Natural killer cell (primary cell): ENCODE measurements around the gene GUCY2C. TPM values are rescaled to one million over a fixed set of nuclear protein-coding genes. Genes with fewer than 3 reads are reported as not detected.
"Not testable (repeated sequence)": the region's sequence is repeated elsewhere in the genome, so short reads cannot be mapped to it uniquely, and the experiment has no call there.

Source experiments
- ATAC-seq, 3 donors: fragments of 150-1000 bp in 2 of 3; fragments of 200-7000 bp in 1 of 3; cut with Tn5 transposase; 1 replicate in 1 of 3; 2 replicates in 2 of 3; pipeline ENCODE4 v1.10.0; 2021; ENCODE audit warnings: mild to moderate bottlenecking in 2 of 3, moderate library complexity in 2 of 3
- DNase-seq, 2 donors: peaks; one replicate each; pipeline versions ENCODE4 v3.0.0 to v3.0.0-alpha.2; 2013 to 2021; ENCODE audit warnings: mixed read lengths in 1 of 2
- H3K27ac ChIP-seq: one replicate; pipeline ENCODE4 v1.5.1; 2013; ENCODE audit warnings: mild to moderate bottlenecking, low read length
- H3K27me3 ChIP-seq: one replicate; pipeline ENCODE4 v1.6.1; 2013; ENCODE audit warnings: low read length; ENCODE audit not compliant: control insufficient read depth, insufficient read depth
- H3K36me3 ChIP-seq: one replicate; pipeline ENCODE4 v1.6.1; 2013; ENCODE audit warnings: low read length; ENCODE audit not compliant: control insufficient read depth, insufficient read depth
- H3K4me1 ChIP-seq: one replicate; pipeline ENCODE4 v1.6.1; 2013; ENCODE audit warnings: low read length; ENCODE audit not compliant: control insufficient read depth, insufficient read depth
- H3K4me3 ChIP-seq: one replicate; pipeline ENCODE4 v1.5.1; 2013; ENCODE audit warnings: low read length
- H3K9me3 ChIP-seq: one replicate; pipeline ENCODE4 v1.6.1; 2013; ENCODE audit warnings: low read length; ENCODE audit not compliant: control insufficient read depth, insufficient read depth
- H3K27ac Mint-ChIP-seq, 2 donors: one replicate each; pipeline ENCODE4 v1.8.0; 2022; ENCODE audit warnings: mild to moderate bottlenecking in 2 of 2, mixed read lengths in 2 of 2, moderate library complexity in 1 of 2
- H3K27me3 Mint-ChIP-seq, 2 donors: one replicate each; pipeline ENCODE4 v1.8.0; 2022; ENCODE audit warnings: low read depth in 2 of 2, mixed read lengths in 2 of 2
- H3K36me3 Mint-ChIP-seq: one replicate; pipeline ENCODE4 v1.8.0; 2022; ENCODE audit warnings: mixed read lengths
- H3K4me1 Mint-ChIP-seq, 2 donors: one replicate each; pipeline ENCODE4 v1.8.0; 2022; ENCODE audit warnings: mixed read lengths in 2 of 2
- H3K4me3 Mint-ChIP-seq: one replicate; pipeline ENCODE4 v1.8.0; 2022; ENCODE audit warnings: mild to moderate bottlenecking, moderate library complexity, mixed read lengths
- H3K9me3 Mint-ChIP-seq, 2 donors: one replicate each; pipeline ENCODE4 v1.8.0; 2022; ENCODE audit warnings: mixed read lengths in 2 of 2
- CTCF ChIP-seq: fragments of 200-600 bp; IDR thresholded peaks from one replicate; pipeline ENCODE4 v1.8.0; 2022; ENCODE audit warnings: antibody characterized with exemption
- WGBS: methylation state at CpG from one replicate; pipeline ENCODE4 v1.1.7; 2013; ENCODE audit warnings: missing lambda C conversion rate; ENCODE audit not compliant: insufficient coverage; 5-methylcytosine and 5-hydroxymethylcytosine counted together
- intact Hi-C: fragments of 100-400 bp; cut with micrococcal nuclease; formaldehyde crosslinking; loops from one replicate; pipeline ENCODE4 v1.14.2; 2022
- total RNA-seq, 4 donors: library from RNA; stranded (reverse); fragments of 120-200 nt in 1 of 4; gene quantifications; one replicate each; pipeline versions ENCODE4 v1.2.3 to v1.2.4, GENCODE V29; 2013 to 2022

Gene GUCY2C
- total RNA-seq, 3 donors from 2014 or later (not counting 1 experiment from before 2014, with no cell fraction given) = not detected

DNA sequence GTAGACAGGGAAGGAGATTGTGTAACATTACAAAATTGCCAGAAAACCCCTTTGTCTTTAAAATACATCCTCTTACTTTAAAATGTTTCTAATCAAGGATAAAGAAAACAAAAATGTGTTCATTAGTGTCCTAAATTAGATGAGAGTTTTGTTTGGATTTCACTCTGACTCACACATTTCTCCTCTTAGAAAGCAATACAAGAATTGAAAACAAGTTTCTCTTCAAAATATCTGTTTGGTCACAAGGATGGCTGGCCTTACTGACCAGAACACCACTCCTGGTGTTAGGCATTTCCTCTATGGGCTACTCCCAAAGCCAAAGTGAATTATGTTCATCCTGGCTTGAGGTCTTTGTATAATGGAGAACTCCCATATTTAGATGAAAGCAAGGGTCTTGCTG lies 6.4 kb downstream of the GUCY2C start:
- Mint-ChIP-seq H3K9me3 (no peaks in the 10 kb centered on the region), H3K4me1 (peaks cover 0 to 5% of the 10 kb centered on the region in 2 donors), H3K4me3 (no peak overlapping the region), H3K27me3 (peaks cover 12 to 29% of the 10 kb centered on the region in 2 donors), H3K27ac (no peak overlapping the region), H3K36me3 (no peaks in the 10 kb centered on the region)
- no peak overlapping the region for H3K4me3 ChIP-seq
- TF ChIP-seq CTCF = no peak
- DNase-seq = no peak
- H3K9me3 ChIP-seq = no peaks in the 10 kb centered on the region
- intact Hi-C loops = no loop called here
- no peak for ATAC-seq
- H3K36me3 ChIP-seq = no peaks in the 10 kb centered on the region
- H3K27ac ChIP-seq = no peak overlapping the region
- H3K4me1 ChIP-seq = no peaks in the 10 kb centered on the region
- H3K27me3 ChIP-seq = no peaks in the 10 kb centered on the region

DNA sequence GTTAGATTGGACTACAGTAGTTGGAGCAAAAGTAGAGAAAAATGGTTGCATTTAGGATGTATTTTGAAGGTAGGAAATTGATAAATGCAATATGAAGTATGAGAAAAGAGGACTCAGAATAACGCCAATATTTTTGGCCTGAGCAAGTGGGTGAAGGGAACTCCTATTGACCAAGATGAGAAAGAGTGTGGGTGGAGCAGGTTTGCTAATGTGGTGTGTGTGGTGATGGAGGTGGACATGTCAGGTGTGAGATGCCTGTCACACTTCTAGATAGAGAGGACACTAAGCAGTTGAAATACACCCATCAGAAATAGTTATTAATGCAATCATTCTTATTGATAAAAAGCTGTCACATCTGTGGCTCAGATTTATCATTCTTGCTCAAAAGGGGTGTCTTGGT lies 7.3 kb downstream of the GUCY2C start:
- DNase-seq = no peak
- H3K27ac Mint-ChIP-seq = no peak overlapping the region
- intact Hi-C loops = no loop called here
- Histone ChIP-seq H3K27me3 (no peaks in the 10 kb centered on the region), H3K36me3 (no peaks in the 10 kb centered on the region), H3K27ac (no peak overlapping the region), H3K4me1 (no peaks in the 10 kb centered on the region), H3K9me3 (no peaks in the 10 kb centered on the region), H3K4me3 (no peak overlapping the region)
- TF ChIP-seq CTCF = no peak
- no peak for ATAC-seq
- peaks cover 12 to 24% of the 10 kb centered on the region in 2 donors for H3K27me3 Mint-ChIP-seq
- H3K9me3 Mint-ChIP-seq = no peaks in the 10 kb centered on the region
- H3K4me3 Mint-ChIP-seq = no peak overlapping the region
- WGBS = 78% methylated on average over 1 of the region's 1 CpG
- peaks cover 0 to 2% of the 10 kb centered on the region in 2 donors for H3K4me1 Mint-ChIP-seq
- no peaks in the 10 kb centered on the region for H3K36me3 Mint-ChIP-seq

- H3K4me3 Mint-ChIP-seq, H3K27ac ChIP-seq, ATAC-seq, H3K27me3 Mint-ChIP-seq, intact Hi-C loops, H3K4me1 ChIP-seq, H3K36me3 ChIP-seq, H3K27ac Mint-ChIP-seq, H3K36me3 Mint-ChIP-seq, H3K4me3 ChIP-seq, H3K9me3 Mint-ChIP-seq, H3K4me1 Mint-ChIP-seq, H3K9me3 ChIP-seq, DNase-seq, H3K27me3 ChIP-seq: not testable (repeated sequence)
- WGBS = 83% methylated on average over 3 of the region's 4 CpGs
Measured at GRCh38 chr12:14682231-14682630, 14.2 kb downstream of the GUCY2C start.

GRCh38 chr12:14681625-14682024 lies 14.8 kb downstream of the GUCY2C start:
- Mint-ChIP-seq H3K36me3 (no peaks in the 10 kb centered on the region), H3K27ac (no peak overlapping the region), H3K4me1 (no peaks in the 10 kb centered on the region), H3K9me3 (no peaks in the 10 kb centered on the region), H3K4me3 (no peak overlapping the region), H3K27me3 (peaks cover 0 to 8% of the 10 kb centered on the region in 2 donors)
- Histone ChIP-seq H3K27ac (no peak overlapping the region), H3K36me3 (no peaks in the 10 kb centered on the region), H3K9me3 (no peaks in the 10 kb centered on the region), H3K27me3 (no peaks in the 10 kb centered on the region), H3K4me1 (no peaks in the 10 kb centered on the region), H3K4me3 (no peak overlapping the region)
- intact Hi-C loops = no loop called here
- WGBS = 100% methylated on average over 1 of the region's 2 CpGs
- TF ChIP-seq CTCF = no peak
- ATAC-seq (no peak), DNase-seq (no peak)
